ENCODE measurements around the gene WDR55.

GRCh38 chr5:140674211-140674610 is 9.5 kb downstream of the WDR55 start:
- TF ChIP-seq POLR2A (IDR thresholded peaks at IDR 0.05) = no peak
- TF ChIP-seq CTCF (IDR thresholded peaks at IDR 0.05) = no peak
